HepG2 (cell line): Measurements from ENCODE around the gene EXOC6B. TPM values are rescaled to one million over a fixed set of nuclear protein-coding genes. Genes with fewer than 3 reads are reported as not detected.

Experiments
- ATAC-seq: fragments of 200-7000 bp; cut with Tn5 transposase; 3 replicates; pipeline ENCODE4 v1.9.1; 2020; ENCODE audit warnings: mild to moderate bottlenecking, moderate library complexity
- BruUV-seq: library from RNA; stranded (reverse); fragments of 400-500 nt; replicated peaks from 2 replicates; lab custom pipeline; 2021; lab: Mats Ljungman, UMichigan
- CTCF ChIA-PET: fragments of 300-600 bp; formaldehyde crosslinking; extraction: SDS; loops from one replicate; lab custom pipeline; 2021; ENCODE audit warnings: low total read pairs, inconsistent platforms, low intra/inter-chr PET ratio; lab: Yijun Ruan, JAX
- POLR2A ChIA-PET: fragments of 350-600 bp; sonication (Branson Sonifier 250); formaldehyde crosslinking; loops from one replicate; lab custom pipeline; 2020; ENCODE audit warnings: antibody characterized with exemption, inconsistent platforms; lab: Yijun Ruan, JAX
- DNase-seq: peaks from one replicate; pipeline ENCODE4 v3.0.0-alpha.2; 2015; ENCODE audit warnings: low spot score
- FAIRE-seq: peaks from 3 replicates; lab custom pipeline; 2011; peaks lifted over from hg19 to GRCh38; lab: Jason Lieb, UNC
- H2AFZ ChIP-seq: one replicate; pipeline ENCODE4 v1.6.1; 2011; ENCODE audit warnings: low read length, inconsistent platforms
- H3K27ac ChIP-seq: fragments of 300-600 bp; 3 replicates; pipeline ENCODE4 v1.8.0; 2011; ENCODE audit warnings: mixed run types, mild to moderate bottlenecking, mixed read lengths, low read length, inconsistent platforms; ENCODE audit not compliant: insufficient read depth; ENCODE audit errors: extremely low read length
- H3K27me3 ChIP-seq, 2 experiments: fragments of 200-600 bp in 1 of 2; 2 replicates in 1 of 2; 3 replicates in 1 of 2; pipeline versions ENCODE4 v1.6.0 to v1.8.0; 2011; ENCODE audit warnings: low read length in 2 of 2, mild to moderate bottlenecking in 2 of 2, moderate library complexity in 2 of 2, inconsistent platforms in 1 of 2; ENCODE audit not compliant: insufficient read depth in 2 of 2, control insufficient read depth in 1 of 2
- H3K36me3 ChIP-seq, 2 experiments: fragments of 200-600 bp in 1 of 2; replicated peaks in 1 of 2; 2 replicates in 1 of 2; 3 replicates in 1 of 2; pipeline versions ENCODE4 v1.5.1 to v1.8.0; 2011; ENCODE audit warnings: low read length in 2 of 2, inconsistent platforms in 1 of 2; ENCODE audit not compliant: insufficient read depth in 2 of 2, control insufficient read depth in 1 of 2
- H3K4me1 ChIP-seq: 2 replicates; pipeline ENCODE4 v1.5.1; 2012; ENCODE audit warnings: low read length, inconsistent platforms; ENCODE audit not compliant: insufficient read depth
- H3K4me2 ChIP-seq: 2 replicates; pipeline ENCODE4 v1.6.0; 2011; ENCODE audit warnings: low read depth, low read length, inconsistent platforms
- H3K4me3 ChIP-seq, 3 experiments: fragments of 200-600 bp in 1 of 3; sonication (generic), shearing (Covaris generic) in 1 of 3; replicated peaks in 1 of 3; 2 replicates each; pipeline ENCODE4 v1.5.1; 2011 to 2016; ENCODE audit warnings: low read length in 3 of 3, inconsistent platforms in 2 of 3, low read depth in 2 of 3, mild to moderate bottlenecking in 2 of 3, control low read depth in 1 of 3, mixed read lengths in 1 of 3; ENCODE audit not compliant: insufficient read depth in 1 of 3
- H3K79me2 ChIP-seq: one replicate; pipeline ENCODE4 v1.6.1; 2011; ENCODE audit warnings: low read length, inconsistent platforms; ENCODE audit not compliant: insufficient read depth
- H3K9ac ChIP-seq: 2 replicates; pipeline ENCODE4 v1.6.0; 2011; ENCODE audit warnings: mild to moderate bottlenecking, low read depth, low read length, inconsistent platforms; ENCODE audit not compliant: insufficient read depth
- H3K9me3 ChIP-seq: 2 replicates; pipeline ENCODE4 v1.5.1; 2012; ENCODE audit warnings: mild to moderate bottlenecking, low read length
- H4K20me1 ChIP-seq: 2 replicates; pipeline ENCODE4 v1.6.0; 2011; ENCODE audit warnings: inconsistent platforms, mild to moderate bottlenecking, low read length, moderate library complexity; ENCODE audit not compliant: insufficient read depth
- CAMTA2 ChIP-seq: sonication (generic); formaldehyde crosslinking; IDR thresholded peaks from 2 replicates; pipeline ENCODE4 v1.4.0; 2020; ENCODE audit warnings: mild to moderate bottlenecking, missing genetic modification reagents, borderline replicate concordance
- CBX1 ChIP-seq: IDR thresholded peaks from one replicate; pipeline ENCODE4 v1.6.1; 2016; ENCODE audit warnings: antibody characterized with exemption, low read depth
- KLF15 ChIP-seq: sonication (generic); formaldehyde crosslinking; IDR thresholded peaks from 2 replicates; pipeline ENCODE4 v1.8.1; 2023; ENCODE audit warnings: borderline replicate concordance, mild to moderate bottlenecking, inconsistent platforms, missing genetic modification reagents, mixed read lengths
- RFX1 ChIP-seq: fragments of 450-650 bp; IDR thresholded peaks from 2 replicates; pipeline ENCODE4 v1.6.1; 2017
- SP1 ChIP-seq, 2 experiments: fragments of 450-650 bp in 1 of 2; sonication (generic) in 1 of 2; formaldehyde crosslinking in 1 of 2; IDR thresholded peaks; 2 replicates each; pipeline versions ENCODE4 v1.4.0 to v1.6.1; 2016 to 2020; ENCODE audit warnings: missing genetic modification reagents in 1 of 2
- ZNF253 ChIP-seq: sonication (generic); formaldehyde crosslinking; IDR thresholded peaks from 2 replicates; pipeline ENCODE4 v1.8.0; 2022; ENCODE audit warnings: mild to moderate bottlenecking, missing genetic modification reagents, borderline replicate concordance
- ZNF577 ChIP-seq: sonication (generic); formaldehyde crosslinking; IDR thresholded peaks from 2 replicates; pipeline ENCODE4 v1.4.0; 2020; ENCODE audit warnings: mild to moderate bottlenecking, low read depth, missing genetic modification reagents, borderline replicate concordance
- ZNF644 ChIP-seq: IDR thresholded peaks from 2 replicates; pipeline ENCODE4 v1.6.1; 2016; ENCODE audit warnings: low read depth
- WGBS: methylation state at CpG from one replicate; pipeline ENCODE4 v1.1.6; 2017; ENCODE audit warnings: low lambda C conversion rate; 5-methylcytosine and 5-hydroxymethylcytosine counted together
- in situ Hi-C: cut with HindIII; loops from 2 replicates; pipeline ENCODE4 v1.10.0; 2017; ENCODE audit warnings: low pct_unique_long_range_greater_than_20kb; ENCODE audit not compliant: extremely low pct_ligation_motif_present
- intact Hi-C: fragments of 100-400 bp; cut with micrococcal nuclease; formaldehyde crosslinking; loops from one replicate; pipeline ENCODE4 v1.10.0; 2022; ENCODE audit not compliant: unreplicated experiment
- polyA plus RNA-seq, 8 experiments: library from polyadenylated mRNA; depleted of rRNA in 3 of 8; stranded (reverse) in 7 of 8; unstranded in 1 of 8; fragments of >200 nt; fragmentation: Illumina TruSeq in 4 of 8; extraction: Trizol in 4 of 8; gene quantifications; 2 replicates each; pipeline versions ENCODE4 v1.2.1 to v1.2.3, GENCODE V29; 2011 to 2016; ENCODE audit warnings: low read depth in 4 of 8, missing spikeins in 1 of 8, mixed read lengths in 1 of 8; ENCODE audit not compliant: insufficient read depth in 1 of 8
- total RNA-seq, 5 experiments: library from RNA; depleted of rRNA; stranded (reverse); fragments of >200 nt; fragmentation: Illumina TruSeq; extraction: Trizol; gene quantifications; 2 replicates each; pipeline ENCODE4 v1.2.3, GENCODE V29; 2016; ENCODE audit warnings: low read depth in 1 of 5
- TF ChIP-seq, protein P1 (sequence below): sonication (generic); formaldehyde crosslinking; IDR thresholded peaks from 2 replicates; pipeline ENCODE4 v1.9.0; 2021; ENCODE audit warnings: mild to moderate bottlenecking, missing genetic modification reagents
- TF ChIP-seq, protein P2 (sequence below): sonication (generic); formaldehyde crosslinking; IDR thresholded peaks from 2 replicates; pipeline ENCODE4 v1.4.0; 2020; ENCODE audit warnings: missing genetic modification reagents

EXOC6B gene
- total and polyA plus RNA-seq, 2 of the 13 experiments (the other 11 are each of a cell fraction or from before 2014, with no cell fraction given), result 9.1 to 15.9 TPM

DNA sequence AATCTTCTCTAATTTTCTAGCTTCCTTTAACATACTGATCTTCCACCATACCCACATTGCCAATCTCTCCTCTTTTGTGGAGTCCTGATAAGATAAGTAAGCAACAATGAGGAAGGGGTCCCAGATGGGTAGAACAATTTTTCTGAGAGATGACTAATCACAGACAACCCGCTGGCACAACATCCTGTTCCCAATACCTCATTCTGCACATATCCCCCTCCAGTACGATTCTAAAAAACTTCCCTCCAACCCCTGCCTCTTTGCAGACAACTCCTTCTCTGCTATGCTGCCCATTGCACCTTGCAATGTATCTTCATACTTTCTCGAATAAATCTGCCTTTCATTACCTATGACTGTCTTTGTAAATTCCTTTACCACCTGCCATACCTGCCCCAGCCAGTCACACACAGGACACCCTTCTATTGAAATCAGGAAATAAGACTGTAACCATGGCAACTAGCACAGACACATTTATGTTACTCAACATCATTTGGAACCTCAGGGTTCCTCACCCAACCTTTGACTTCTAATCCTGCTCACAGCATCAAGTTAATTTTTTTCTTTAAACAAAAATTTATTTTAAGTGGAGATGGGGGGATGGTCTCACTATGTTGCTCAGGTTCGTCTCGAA lies 7.4 kb upstream of the EXOC6B start:
- Histone ChIP-seq H3K4me1 (peaks cover 21% of the 10 kb centered on the region), H3K4me3 (no peak overlapping the region), H3K27me3 (peaks cover 2 to 6% of the 10 kb centered on the region in 2 experiments; a peak in 2 of 5 replicates), H3K4me2 (no peak overlapping the region), H3K9me3 (no peaks in the 10 kb centered on the region), H3K27ac (no peak overlapping the region), H3K36me3 (no peaks in the 10 kb centered on the region), H3K79me2 (no peaks in the 10 kb centered on the region), H2AFZ (no peak overlapping the region), H3K9ac (no peak overlapping the region), H4K20me1 (no peaks in the 10 kb centered on the region)
- 5% methylated on average over 5 of the region's 5 CpGs for WGBS
- in situ Hi-C loops (no loop called here), intact Hi-C loops (no loop called here)
- TF ChIP-seq CAMTA2 (CRISPR knock-in tag), result no peak
- TF ChIP-seq CBX1, result no peak
- no peak for TF ChIP-seq KLF15 (CRISPR knock-in tag)
- no peak for TF ChIP-seq ZNF577 (CRISPR knock-in tag)
- TF ChIP-seq RFX1, result peak; percentile 63; the same call in 1 of the 2 replicates
- no peak for TF ChIP-seq ZNF253 (CRISPR knock-in tag)
- DNase-seq (no peak), ATAC-seq (no peak), FAIRE-seq (no peak)
- CTCF ChIA-PET, result no interaction called here
- POLR2A ChIA-PET, result interaction anchor here (0.6 kb wide), 1 partner anchor 12 kb away, joined by 3 read pairs; no protein-coding TSS in a partner anchor
- BruUV-seq, result no TSS peak

GRCh38 chr2:72830273-72830672 lies 4.4 kb upstream of the EXOC6B start:
- no peaks in the 10 kb centered on the region for H4K20me1 ChIP-seq
- ChIA-PET CTCF (no interaction called here), POLR2A (no interaction called here)
- H3K4me3 ChIP-seq, result no peak overlapping the region
- intact Hi-C loops (no loop called here), in situ Hi-C loops (no loop called here)
- H3K9ac ChIP-seq, result no peak overlapping the region
- no peak overlapping the region for H2AFZ ChIP-seq
- ATAC-seq (no peak), FAIRE-seq (no peak), DNase-seq (no peak)
- BruUV-seq, result no TSS peak
- H3K36me3 ChIP-seq, result no peaks in the 10 kb centered on the region
- no peak overlapping the region for H3K27ac ChIP-seq
- H3K27me3 ChIP-seq, result peaks cover 2 to 6% of the 10 kb centered on the region in 2 experiments; a peak in 1 of 5 replicates
- peaks cover 19% of the 10 kb centered on the region for H3K4me1 ChIP-seq
- no peak overlapping the region for H3K4me2 ChIP-seq
- 1% methylated on average over 3 of the region's 3 CpGs for WGBS
- peaks cover under 1% of the 10 kb centered on the region for H3K79me2 ChIP-seq
- H3K9me3 ChIP-seq, result no peaks in the 10 kb centered on the region
- TF ChIP-seq, protein P1, sequence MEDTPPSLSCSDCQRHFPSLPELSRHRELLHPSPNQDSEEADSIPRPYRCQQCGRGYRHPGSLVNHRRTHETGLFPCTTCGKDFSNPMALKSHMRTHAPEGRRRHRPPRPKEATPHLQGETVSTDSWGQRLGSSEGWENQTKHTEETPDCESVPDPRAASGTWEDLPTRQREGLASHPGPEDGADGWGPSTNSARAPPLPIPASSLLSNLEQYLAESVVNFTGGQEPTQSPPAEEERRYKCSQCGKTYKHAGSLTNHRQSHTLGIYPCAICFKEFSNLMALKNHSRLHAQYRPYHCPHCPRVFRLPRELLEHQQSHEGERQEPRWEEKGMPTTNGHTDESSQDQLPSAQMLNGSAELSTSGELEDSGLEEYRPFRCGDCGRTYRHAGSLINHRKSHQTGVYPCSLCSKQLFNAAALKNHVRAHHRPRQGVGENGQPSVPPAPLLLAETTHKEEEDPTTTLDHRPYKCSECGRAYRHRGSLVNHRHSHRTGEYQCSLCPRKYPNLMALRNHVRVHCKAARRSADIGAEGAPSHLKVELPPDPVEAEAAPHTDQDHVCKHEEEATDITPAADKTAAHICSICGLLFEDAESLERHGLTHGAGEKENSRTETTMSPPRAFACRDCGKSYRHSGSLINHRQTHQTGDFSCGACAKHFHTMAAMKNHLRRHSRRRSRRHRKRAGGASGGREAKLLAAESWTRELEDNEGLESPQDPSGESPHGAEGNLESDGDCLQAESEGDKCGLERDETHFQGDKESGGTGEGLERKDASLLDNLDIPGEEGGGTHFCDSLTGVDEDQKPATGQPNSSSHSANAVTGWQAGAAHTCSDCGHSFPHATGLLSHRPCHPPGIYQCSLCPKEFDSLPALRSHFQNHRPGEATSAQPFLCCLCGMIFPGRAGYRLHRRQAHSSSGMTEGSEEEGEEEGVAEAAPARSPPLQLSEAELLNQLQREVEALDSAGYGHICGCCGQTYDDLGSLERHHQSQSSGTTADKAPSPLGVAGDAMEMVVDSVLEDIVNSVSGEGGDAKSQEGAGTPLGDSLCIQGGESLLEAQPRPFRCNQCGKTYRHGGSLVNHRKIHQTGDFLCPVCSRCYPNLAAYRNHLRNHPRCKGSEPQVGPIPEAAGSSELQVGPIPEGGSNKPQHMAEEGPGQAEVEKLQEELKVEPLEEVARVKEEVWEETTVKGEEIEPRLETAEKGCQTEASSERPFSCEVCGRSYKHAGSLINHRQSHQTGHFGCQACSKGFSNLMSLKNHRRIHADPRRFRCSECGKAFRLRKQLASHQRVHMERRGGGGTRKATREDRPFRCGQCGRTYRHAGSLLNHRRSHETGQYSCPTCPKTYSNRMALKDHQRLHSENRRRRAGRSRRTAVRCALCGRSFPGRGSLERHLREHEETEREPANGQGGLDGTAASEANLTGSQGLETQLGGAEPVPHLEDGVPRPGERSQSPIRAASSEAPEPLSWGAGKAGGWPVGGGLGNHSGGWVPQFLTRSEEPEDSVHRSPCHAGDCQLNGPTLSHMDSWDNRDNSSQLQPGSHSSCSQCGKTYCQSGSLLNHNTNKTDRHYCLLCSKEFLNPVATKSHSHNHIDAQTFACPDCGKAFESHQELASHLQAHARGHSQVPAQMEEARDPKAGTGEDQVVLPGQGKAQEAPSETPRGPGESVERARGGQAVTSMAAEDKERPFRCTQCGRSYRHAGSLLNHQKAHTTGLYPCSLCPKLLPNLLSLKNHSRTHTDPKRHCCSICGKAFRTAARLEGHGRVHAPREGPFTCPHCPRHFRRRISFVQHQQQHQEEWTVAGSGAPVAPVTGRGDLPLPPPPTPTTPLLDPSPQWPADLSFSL, result no peak
- TF ChIP-seq SP1 (IDR thresholded peaks at IDR 0.05) (no peak), SP1 (CRISPR knock-in tag; IDR thresholded peaks at IDR 0.05) (no peak), ZNF644 (no peak), CBX1 (no peak)
- TF ChIP-seq, protein P2, sequence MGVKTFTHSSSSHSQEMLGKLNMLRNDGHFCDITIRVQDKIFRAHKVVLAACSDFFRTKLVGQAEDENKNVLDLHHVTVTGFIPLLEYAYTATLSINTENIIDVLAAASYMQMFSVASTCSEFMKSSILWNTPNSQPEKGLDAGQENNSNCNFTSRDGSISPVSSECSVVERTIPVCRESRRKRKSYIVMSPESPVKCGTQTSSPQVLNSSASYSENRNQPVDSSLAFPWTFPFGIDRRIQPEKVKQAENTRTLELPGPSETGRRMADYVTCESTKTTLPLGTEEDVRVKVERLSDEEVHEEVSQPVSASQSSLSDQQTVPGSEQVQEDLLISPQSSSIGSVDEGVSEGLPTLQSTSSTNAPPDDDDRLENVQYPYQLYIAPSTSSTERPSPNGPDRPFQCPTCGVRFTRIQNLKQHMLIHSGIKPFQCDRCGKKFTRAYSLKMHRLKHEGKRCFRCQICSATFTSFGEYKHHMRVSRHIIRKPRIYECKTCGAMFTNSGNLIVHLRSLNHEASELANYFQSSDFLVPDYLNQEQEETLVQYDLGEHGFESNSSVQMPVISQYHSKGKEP, result no peak
